Activated naive CD8-positive, alpha-beta T cell (primary cell): ENCODE data around the gene LRRIQ1.

Experiments
- H3K27ac Mint-ChIP-seq: one replicate; pipeline ENCODE4 v1.8.0; 2021; ENCODE audit warnings: mixed read lengths
- H3K27me3 Mint-ChIP-seq: one replicate; pipeline ENCODE4 v1.8.0; 2021; ENCODE audit warnings: mixed read lengths
- H3K36me3 Mint-ChIP-seq: one replicate; pipeline ENCODE4 v1.8.0; 2021; ENCODE audit warnings: mixed read lengths
- H3K4me1 Mint-ChIP-seq: one replicate; pipeline ENCODE4 v1.8.0; 2021; ENCODE audit warnings: low read depth, mixed read lengths
- H3K4me3 Mint-ChIP-seq: one replicate; pipeline ENCODE4 v1.8.0; 2021; ENCODE audit warnings: mild to moderate bottlenecking, mixed read lengths
- H3K9me3 Mint-ChIP-seq: one replicate; pipeline ENCODE4 v1.8.0; 2021; ENCODE audit warnings: low read depth, mixed read lengths

Gene LRRIQ1

GRCh38 chr12:85278598-85279448 is 242.7 kb downstream of the LRRIQ1 start:
- H3K4me3 Mint-ChIP-seq = no peak overlapping the region

GRCh38 chr12:85279449-85280164 is 243.5 kb downstream of the LRRIQ1 start:
- Mint-ChIP-seq H3K27ac (no peak overlapping the region), H3K4me3 (no peak overlapping the region), H3K36me3 (no peaks in the 10 kb centered on the region), H3K27me3 (peaks cover 37% of the 10 kb centered on the region), H3K9me3 (no peaks in the 10 kb centered on the region), H3K4me1 (peaks cover 10% of the 10 kb centered on the region)

More at GRCh38 chr12:85278598-85279448, 242.7 kb downstream of the LRRIQ1 start:
- Mint-ChIP-seq H3K27ac (no peak overlapping the region), H3K27me3 (peaks cover 43% of the 10 kb centered on the region), H3K36me3 (no peaks in the 10 kb centered on the region), H3K4me1 (peaks cover 10% of the 10 kb centered on the region), H3K9me3 (no peaks in the 10 kb centered on the region)

- Mint-ChIP-seq H3K36me3 (no peaks in the 10 kb centered on the region), H3K4me1 (peaks cover 10% of the 10 kb centered on the region), H3K27me3 (peaks cover 36% of the 10 kb centered on the region), H3K27ac (no peak within 1 kb of the TSS), H3K9me3 (no peaks in the 10 kb centered on the region), H3K4me3 (peak within 1 kb of the TSS; percentile 66)
Observed at GRCh38 chr12:85280165-85280983, 244.2 kb downstream of the LRRIQ1 start, which contains the start of gene ALX1. Gene ALX1 (plus strand): TSS chr12:85280220. CDS start chr12:85280262, 42 bp downstream.

GRCh38 chr12:85280984-85281630 is 245.0 kb downstream of the LRRIQ1 start:
- Mint-ChIP-seq H3K4me3 (no peak overlapping the region), H3K4me1 (peaks cover 10% of the 10 kb centered on the region), H3K9me3 (no peaks in the 10 kb centered on the region), H3K27me3 (peaks cover 33% of the 10 kb centered on the region), H3K27ac (no peak overlapping the region), H3K36me3 (no peaks in the 10 kb centered on the region)

GRCh38 chr12:85281636-85282312 is 245.6 kb downstream of the LRRIQ1 start:
- H3K9me3 Mint-ChIP-seq = no peaks in the 10 kb centered on the region
- H3K27ac Mint-ChIP-seq = no peak overlapping the region
- H3K36me3 Mint-ChIP-seq = no peaks in the 10 kb centered on the region
- peaks cover 10% of the 10 kb centered on the region for H3K4me1 Mint-ChIP-seq
- no peak overlapping the region for H3K4me3 Mint-ChIP-seq
- H3K27me3 Mint-ChIP-seq = peaks cover 29% of the 10 kb centered on the region

- Mint-ChIP-seq H3K9me3 (no peaks in the 10 kb centered on the region), H3K27ac (no peak overlapping the region), H3K4me1 (peaks cover 10% of the 10 kb centered on the region), H3K36me3 (no peaks in the 10 kb centered on the region), H3K4me3 (no peak overlapping the region), H3K27me3 (peaks cover 22% of the 10 kb centered on the region)
Observed at GRCh38 chr12:85283560-85283959, 247.4 kb downstream of the LRRIQ1 start.
